ENCODE data around the gene CPED1. TPM values are rescaled to one million over a fixed set of nuclear protein-coding genes. Genes with fewer than 3 reads are reported as not detected.

The CPED1 gene
- total and polyA plus RNA-seq, 10 of the 15 experiments (the other 5 are each of a cell fraction or from before 2014, with no cell fraction given), result 0.01 to 0.77 (median 0.10) TPM; not detected in 1

- TF ChIP-seq ZBTB40 (IDR thresholded peaks at IDR 0.05; ENCODE audit: borderline replicate concordance) (no peak), GATAD2B (conservative IDR thresholded peaks at IDR 0.05; ENCODE audit: low read depth) (no peak), HDAC6 (IDR thresholded peaks at IDR 0.05; ENCODE audit: unreplicated experiment) (no peak), NBN (IDR thresholded peaks at IDR 0.05) (no peak), ZBTB11 (CRISPR knock-in tag; IDR thresholded peaks at IDR 0.05) (no peak)
Observed at GRCh38 chr7:120997882-120998474, 9.5 kb downstream of the CPED1 start (continued).
